Ovary (tissue), 3 donors: ENCODE results near the gene CMTM7.

Source experiments
- CTCF ChIP-seq, 3 donors: fragments of 450-650 bp in 2 of 3; fragments of 200-600 bp in 1 of 3; IDR thresholded peaks; one replicate each; pipeline versions ENCODE4 v1.5.1 to v1.8.0; 2016 to 2022; ENCODE audit warnings: antibody characterized with exemption in 3 of 3, mild to moderate bottlenecking in 1 of 3
- EP300 ChIP-seq: sonication (generic); formaldehyde crosslinking; IDR thresholded peaks from one replicate; pipeline ENCODE4 v1.6.1; 2017; ENCODE audit warnings: antibody characterized with exemption
- donor health status: DM: no; HTN: no; CAD: no.

- TF ChIP-seq CTCF (IDR thresholded peaks at IDR 0.05) (no peak), EP300 (no peak)
Observed at GRCh38 chr3:32395496-32395895, 3.8 kb downstream of the CMTM7 start.
